T-helper 2 cell treated with Interferon-gamma antibody and Interleukin-4, amounts not matched to agents 100 ng/mL and 5 ng/mL, for 36 hours (primary cell): ENCODE results near the gene DLG5. TPM values are rescaled to one million over a fixed set of nuclear protein-coding genes. Genes with fewer than 3 reads are reported as not detected.

Source experiments
- intact Hi-C: fragments of 100-400 bp; cut with micrococcal nuclease; formaldehyde crosslinking; loops from one replicate; pipeline ENCODE4 v1.15.1; 2023
- total RNA-seq: library from RNA; stranded (reverse); gene quantifications from 2 replicates; pipeline ENCODE4 v1.2.3, GENCODE V29; 2022

DLG5 gene
- total RNA-seq, 1 donor from 2014 or later, result 7.6 TPM

- intact Hi-C loops, result no loop called here
Measured at GRCh38 chr10:77944519-77944918, 18.0 kb upstream of the DLG5 start.

GRCh38 chr10:77943121-77943901, 16.8 kb upstream of the DLG5 start:
- intact Hi-C loops, result no loop called here

- intact Hi-C loops, result no loop called here
Measured at GRCh38 chr10:77941790-77942189, 15.2 kb upstream of the DLG5 start.

- intact Hi-C loops, result no loop called here
Measured at GRCh38 chr10:77940627-77941026, 14.1 kb upstream of the DLG5 start.

GRCh38 chr10:77940225-77940624, 13.7 kb upstream of the DLG5 start:
- intact Hi-C loops, result no loop called here

GRCh38 chr10:77939561-77940001, 13.0 kb upstream of the DLG5 start:
- intact Hi-C loops, result no loop called here

- intact Hi-C loops, result no loop called here
Measured at GRCh38 chr10:77936697-77937567, 10.4 kb upstream of the DLG5 start.

- intact Hi-C loops, result no loop called here
Measured at GRCh38 chr10:77932016-77932715, 5.6 kb upstream of the DLG5 start.

- intact Hi-C loops, result loop anchor here (5.0 kb wide), 1 partner anchor 100 kb away; the partner anchor contains the start of gene POLR3A
Measured at GRCh38 chr10:77927402-77928246, 1.1 kb upstream of the DLG5 start.

- intact Hi-C loops, result loop anchor here (1.0 to 5.0 kb wide), 2 partner anchors 80 to 101 kb away; partner anchors contain the start of gene POLR3A
Measured at GRCh38 chr10:77925795-77926565, 575 bp downstream of the DLG5 start.

GRCh38 chr10:77925410-77925794, 1.2 kb downstream of the DLG5 start:
- intact Hi-C loops, result loop anchor here (5.0 kb wide), 1 partner anchor 102 kb away; the partner anchor contains the start of gene POLR3A

GRCh38 chr10:77922566-77923179, 3.9 kb downstream of the DLG5 start:
- intact Hi-C loops, result no loop called here

GRCh38 chr10:77922055-77922454, 4.5 kb downstream of the DLG5 start:
- intact Hi-C loops, result no loop called here

- intact Hi-C loops, result no loop called here
Measured at GRCh38 chr10:77921395-77921794, 5.2 kb downstream of the DLG5 start.

- intact Hi-C loops, result no loop called here
Measured at GRCh38 chr10:77920495-77920894, 6.1 kb downstream of the DLG5 start.

- intact Hi-C loops, result no loop called here
Measured at GRCh38 chr10:77919713-77920108, 6.8 kb downstream of the DLG5 start.

GRCh38 chr10:77915319-77916105, 11.0 kb downstream of the DLG5 start:
- intact Hi-C loops, result no loop called here

- intact Hi-C loops, result no loop called here
Measured at GRCh38 chr10:77913090-77913489, 13.5 kb downstream of the DLG5 start.

GRCh38 chr10:77912576-77912975, 14.0 kb downstream of the DLG5 start:
- intact Hi-C loops, result no loop called here
